ENCODE measurements around the gene DHX16. TPM values are rescaled to one million over a fixed set of nuclear protein-coding genes. Genes with fewer than 3 reads are reported as not detected.

The DHX16 gene
- total and polyA plus RNA-seq, 9 of the 15 experiments (the other 6 are each of a cell fraction or from before 2014, with no cell fraction given): 14.6 to 66.1 (median 47.5) TPM

DNA sequence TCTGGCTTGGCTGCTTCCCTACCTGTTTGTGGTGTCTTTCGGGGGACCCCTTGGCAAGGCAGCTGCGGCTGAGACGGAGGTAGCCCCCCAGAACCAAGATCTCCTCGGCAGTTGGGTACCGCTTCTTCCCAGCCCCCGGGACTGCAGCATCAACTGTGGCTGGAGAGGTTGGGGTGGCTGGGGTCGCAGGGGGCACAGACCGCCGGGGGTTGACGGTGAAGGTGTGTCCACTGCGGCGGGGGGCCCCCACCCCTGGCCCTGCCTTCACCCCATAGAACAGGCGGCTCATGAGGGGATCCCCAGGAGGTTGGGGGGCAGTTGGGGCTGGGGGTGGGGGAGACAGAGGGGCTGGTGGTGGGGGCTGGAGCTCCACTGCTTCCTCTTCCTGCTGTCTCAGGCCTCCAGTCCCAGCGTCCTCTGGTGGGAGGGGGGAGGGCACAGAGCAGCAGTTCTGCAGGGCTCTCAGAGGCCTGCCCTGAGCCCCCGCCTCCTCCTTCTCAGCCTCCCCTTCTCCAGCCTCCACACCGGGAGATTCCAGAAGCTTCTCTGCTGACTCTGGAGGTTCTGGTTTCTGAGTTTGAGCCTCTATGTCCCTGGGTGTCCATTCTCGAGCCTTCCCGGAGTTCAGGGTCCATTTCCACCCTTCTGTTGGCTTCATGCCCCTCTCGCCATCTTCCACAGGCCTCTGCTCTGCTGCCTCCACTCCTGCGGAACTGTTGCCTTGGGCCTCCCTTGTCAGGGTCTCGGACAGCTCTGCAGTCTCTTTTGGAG is 11.8 kb upstream of the DHX16 start (continued):
- TF ChIP-seq ZNF449 (CRISPR knock-in tag; IDR thresholded peaks at IDR 0.05): no peak
- TF ChIP-seq PHF21A (IDR thresholded peaks at IDR 0.05; ENCODE audit: borderline replicate concordance, low read depth): no peak
- TF ChIP-seq CC2D1A (IDR thresholded peaks at IDR 0.05): no peak
- TF ChIP-seq L3MBTL2 (IDR thresholded peaks at IDR 0.05): no peak
- no peak for TF ChIP-seq KAT2B (IDR thresholded peaks at IDR 0.05; ENCODE audit: low read depth, low read length)
- TF ChIP-seq NELFE (IDR thresholded peaks at IDR 0.05; ENCODE audit: insufficient read depth, insufficient read length): no peak
- TF ChIP-seq CHD1 (IDR thresholded peaks at IDR 0.05; ENCODE audit: low read length): peak; percentile 50
- TF ChIP-seq, protein P1, sequence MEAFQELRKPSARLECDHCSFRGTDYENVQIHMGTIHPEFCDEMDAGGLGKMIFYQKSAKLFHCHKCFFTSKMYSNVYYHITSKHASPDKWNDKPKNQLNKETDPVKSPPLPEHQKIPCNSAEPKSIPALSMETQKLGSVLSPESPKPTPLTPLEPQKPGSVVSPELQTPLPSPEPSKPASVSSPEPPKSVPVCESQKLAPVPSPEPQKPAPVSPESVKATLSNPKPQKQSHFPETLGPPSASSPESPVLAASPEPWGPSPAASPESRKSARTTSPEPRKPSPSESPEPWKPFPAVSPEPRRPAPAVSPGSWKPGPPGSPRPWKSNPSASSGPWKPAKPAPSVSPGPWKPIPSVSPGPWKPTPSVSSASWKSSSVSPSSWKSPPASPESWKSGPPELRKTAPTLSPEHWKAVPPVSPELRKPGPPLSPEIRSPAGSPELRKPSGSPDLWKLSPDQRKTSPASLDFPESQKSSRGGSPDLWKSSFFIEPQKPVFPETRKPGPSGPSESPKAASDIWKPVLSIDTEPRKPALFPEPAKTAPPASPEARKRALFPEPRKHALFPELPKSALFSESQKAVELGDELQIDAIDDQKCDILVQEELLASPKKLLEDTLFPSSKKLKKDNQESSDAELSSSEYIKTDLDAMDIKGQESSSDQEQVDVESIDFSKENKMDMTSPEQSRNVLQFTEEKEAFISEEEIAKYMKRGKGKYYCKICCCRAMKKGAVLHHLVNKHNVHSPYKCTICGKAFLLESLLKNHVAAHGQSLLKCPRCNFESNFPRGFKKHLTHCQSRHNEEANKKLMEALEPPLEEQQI (IDR thresholded peaks at IDR 0.05): no peak
- no peak for TF ChIP-seq GABPB1 (CRISPR knock-in tag; IDR thresholded peaks at IDR 0.05)
- TF ChIP-seq, protein P2, sequence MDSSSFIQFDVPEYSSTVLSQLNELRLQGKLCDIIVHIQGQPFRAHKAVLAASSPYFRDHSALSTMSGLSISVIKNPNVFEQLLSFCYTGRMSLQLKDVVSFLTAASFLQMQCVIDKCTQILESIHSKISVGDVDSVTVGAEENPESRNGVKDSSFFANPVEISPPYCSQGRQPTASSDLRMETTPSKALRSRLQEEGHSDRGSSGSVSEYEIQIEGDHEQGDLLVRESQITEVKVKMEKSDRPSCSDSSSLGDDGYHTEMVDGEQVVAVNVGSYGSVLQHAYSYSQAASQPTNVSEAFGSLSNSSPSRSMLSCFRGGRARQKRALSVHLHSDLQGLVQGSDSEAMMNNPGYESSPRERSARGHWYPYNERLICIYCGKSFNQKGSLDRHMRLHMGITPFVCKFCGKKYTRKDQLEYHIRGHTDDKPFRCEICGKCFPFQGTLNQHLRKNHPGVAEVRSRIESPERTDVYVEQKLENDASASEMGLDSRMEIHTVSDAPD (CRISPR knock-in tag; IDR thresholded peaks at IDR 0.05): no peak
- no peak for TF ChIP-seq CBX3 (IDR thresholded peaks at IDR 0.05; ENCODE audit: borderline replicate concordance in 1 of 2, low read length in 2 of 2)
- TF ChIP-seq ZZZ3 (IDR thresholded peaks at IDR 0.05): no peak
- TF ChIP-seq RBBP5 (IDR thresholded peaks at IDR 0.05; ENCODE audit: borderline replicate concordance, insufficient read depth, low read length, poor library complexity, severe bottlenecking): peak; percentile 20
- no peak for TF ChIP-seq ZNF174 (CRISPR knock-in tag; IDR thresholded peaks at IDR 0.05)
- TF ChIP-seq ZNF764 (CRISPR knock-in tag; IDR thresholded peaks at IDR 0.05; ENCODE audit: low read depth): no peak
- no peak for TF ChIP-seq E2F5 (CRISPR knock-in tag; IDR thresholded peaks at IDR 0.05)
- no peak for TF ChIP-seq SIN3B (IDR thresholded peaks at IDR 0.05; ENCODE audit: low read depth)
- no peak for TF ChIP-seq CCNT2 (IDR thresholded peaks at IDR 0.05; ENCODE audit: borderline replicate concordance, extremely low read depth, insufficient read length, low read depth, low read length)
- no peak for TF ChIP-seq CREB3 (tag; conservative IDR thresholded peaks at IDR 0.05; ENCODE audit: low read depth)
- no peak for TF ChIP-seq KLF13 (tag; IDR thresholded peaks at IDR 0.05; ENCODE audit: borderline replicate concordance, low read depth)

Data from K562 (cell line).